GM18498 (cell line): ENCODE data around the gene AQP3.
A peak's percentile ranks its signal among the peaks of the same experiment; 100 is the strongest.
"Not testable (repeated sequence)": the region's sequence is repeated elsewhere in the genome, so short reads cannot be mapped to it uniquely, and the experiment has no call there.

Experiments
- ATAC-seq: cut with Tn5 transposase; IDR thresholded peaks from one replicate; pipeline ENCODE4 v1.9.1; 2021; ENCODE audit warnings: mild to moderate bottlenecking, moderate library complexity; ENCODE audit not compliant: unreplicated experiment

AQP3 gene

DNA sequence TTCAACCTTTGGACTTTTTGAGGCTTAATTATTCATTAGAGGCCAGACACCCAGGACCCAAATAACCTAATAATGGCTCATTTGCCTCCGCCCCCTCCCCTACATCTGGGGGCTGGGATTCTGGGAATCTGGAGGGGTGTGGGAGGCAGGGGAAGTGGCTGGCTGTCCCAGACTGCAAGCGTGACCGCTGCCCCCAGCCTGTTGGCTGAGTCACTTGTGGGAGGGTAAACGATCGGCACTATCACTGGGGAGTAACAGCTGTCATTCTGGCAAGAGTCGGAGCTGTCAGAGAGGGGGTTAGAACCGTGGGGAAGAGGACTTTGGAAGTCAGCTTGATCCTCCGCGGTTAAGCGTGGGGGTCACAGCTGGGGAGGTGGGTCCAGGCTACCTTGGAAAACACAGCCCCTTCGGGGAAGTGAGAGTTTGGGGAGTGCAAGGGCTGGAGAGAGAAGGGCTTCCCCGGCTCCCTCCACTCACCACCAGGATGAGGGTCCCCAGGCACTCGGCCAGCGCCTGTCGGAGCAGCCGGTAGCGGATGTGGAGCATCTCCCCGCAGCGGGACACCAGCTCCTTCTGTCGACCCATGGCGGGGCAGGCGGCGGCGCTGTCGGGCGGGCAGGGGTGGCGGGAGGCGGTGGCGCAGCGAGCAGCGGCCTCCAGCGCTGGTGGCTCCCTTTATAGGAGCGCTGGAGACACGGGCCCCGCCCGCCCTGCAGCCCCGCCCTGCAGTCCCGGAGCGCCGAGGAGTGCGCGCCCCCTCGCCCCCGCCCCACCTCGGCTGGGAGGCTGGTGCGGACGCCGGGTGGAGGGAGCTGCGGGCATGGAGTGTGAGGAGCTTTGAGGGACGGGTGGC lies at the start of gene AQP3:
AQP3 (minus strand) TSS at position 648 of the 853 bp plus-strand sequence; CDS start at position 585, 63 bp downstream.
- peak; percentile 44 for ATAC-seq

DNA sequence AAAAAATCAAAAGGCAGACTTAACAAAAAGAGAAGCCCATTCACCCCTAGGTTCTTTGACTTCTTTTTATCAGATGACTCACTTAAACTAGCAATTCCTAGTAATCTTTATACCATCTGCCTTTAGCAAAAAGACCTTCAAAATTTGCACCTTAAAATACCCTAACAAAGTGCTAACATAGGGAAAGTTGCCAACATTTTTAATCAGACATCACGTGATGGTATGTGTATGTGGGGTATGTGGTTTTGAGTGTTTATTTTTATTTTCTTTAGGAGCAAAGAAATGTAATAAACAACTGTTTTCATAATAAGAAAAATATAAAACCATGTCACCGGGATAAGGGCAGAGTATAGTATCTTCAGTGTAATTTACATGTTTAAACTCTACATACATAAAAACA lies 46.4 kb upstream of the AQP3 start:
- ATAC-seq = not testable (repeated sequence)

DNA sequence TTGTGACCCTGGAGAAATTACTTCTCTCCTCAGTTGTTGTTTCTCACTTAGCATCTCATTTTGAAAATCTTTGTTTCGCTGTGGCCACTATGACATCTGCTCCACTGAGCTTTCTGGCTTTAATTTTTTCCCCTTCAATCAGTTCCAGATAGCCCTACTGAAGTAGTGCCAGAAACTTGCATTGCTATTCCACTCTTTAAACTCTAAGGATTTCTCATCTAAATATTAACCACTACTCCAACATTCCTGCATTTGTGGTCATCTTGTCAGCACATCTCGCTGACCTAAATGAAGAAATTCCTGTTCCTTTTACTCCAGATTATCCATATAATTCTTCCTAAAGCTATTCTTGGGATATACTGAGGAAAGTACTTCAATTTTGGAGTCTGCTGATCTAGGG lies 41.7 kb upstream of the AQP3 start:
- ATAC-seq = no peak

- not testable (repeated sequence) for ATAC-seq
These were observed 37.9 kb upstream of the AQP3 start for GRCh38 chr9:33485312-33485711.

DNA sequence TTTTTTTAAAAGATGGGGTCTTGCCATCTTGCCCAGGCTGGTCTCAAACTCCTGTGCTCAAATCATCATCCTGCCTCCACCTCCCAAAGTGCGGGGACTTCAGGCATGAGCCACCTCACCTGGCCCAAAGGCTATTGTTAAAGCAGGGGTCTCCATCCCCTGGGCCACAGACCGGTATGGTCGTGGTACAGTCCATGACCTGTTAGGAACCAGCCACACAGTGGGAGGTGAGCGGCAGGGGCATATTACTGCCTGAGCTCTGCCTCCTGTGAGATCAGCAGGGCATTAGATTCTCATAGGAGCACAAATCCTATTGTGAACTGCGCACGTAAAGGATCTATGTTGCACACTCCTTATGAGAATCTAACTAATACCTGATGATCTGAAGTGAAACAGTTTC lies 33.6 kb upstream of the AQP3 start:
- ATAC-seq = no peak

DNA sequence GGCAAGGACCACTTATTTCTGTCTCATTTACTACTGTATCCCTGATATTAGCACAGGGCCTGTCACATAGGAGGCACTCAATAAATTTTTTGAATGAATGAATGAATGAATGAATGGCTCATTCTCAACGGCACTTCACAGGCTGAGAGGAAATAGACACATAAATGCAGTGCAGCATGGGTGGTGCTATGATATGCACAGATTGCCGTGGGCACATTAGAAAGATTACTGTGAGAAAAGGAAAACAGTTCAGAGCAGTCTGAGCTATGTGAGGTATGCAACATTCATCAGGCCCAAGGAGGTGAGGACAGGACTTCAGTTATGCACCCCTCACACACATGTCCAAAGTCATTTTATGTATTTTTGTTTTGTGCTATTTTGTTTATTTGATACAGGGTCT lies 32.7 kb upstream of the AQP3 start:
- ATAC-seq = no peak

DNA sequence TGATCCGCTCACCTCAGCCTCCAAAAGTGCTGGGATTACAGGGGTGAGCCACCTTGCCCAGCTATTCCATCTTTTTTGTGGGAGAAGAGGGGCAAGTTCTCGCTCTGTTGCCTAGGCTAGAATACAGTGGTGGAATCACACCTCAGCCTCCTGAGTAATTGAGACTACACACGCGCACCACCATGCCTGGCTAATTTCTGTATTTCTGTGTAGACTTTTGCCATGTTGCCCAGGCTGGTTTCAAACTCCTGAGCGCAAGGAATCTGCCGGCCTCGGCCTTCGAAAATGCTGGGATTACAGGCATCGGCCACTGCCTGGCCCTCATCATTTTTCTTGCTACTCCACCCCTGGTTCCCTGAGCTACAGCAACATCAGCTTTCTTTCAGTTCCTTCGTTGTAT lies 29.1 kb upstream of the AQP3 start:
- no peak for ATAC-seq

DNA sequence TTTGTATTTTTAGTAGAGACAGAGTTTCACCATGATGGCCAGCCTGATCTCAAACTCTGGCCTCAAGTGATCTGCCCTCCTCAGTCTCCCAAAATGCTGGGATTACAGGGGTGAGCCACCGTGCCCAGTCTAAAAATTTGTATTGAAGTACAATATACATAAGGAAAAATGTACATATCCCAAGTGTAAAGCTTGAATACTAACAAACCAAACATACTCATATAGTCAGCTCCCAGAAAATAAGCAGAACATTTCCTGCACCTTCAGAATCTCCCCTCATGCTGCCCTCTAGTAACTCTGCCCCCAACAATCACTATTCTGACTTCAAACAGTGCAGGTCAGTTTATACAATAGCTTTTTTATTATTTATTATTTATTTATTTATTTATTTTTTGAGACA lies 28.0 kb upstream of the AQP3 start:
- no peak for ATAC-seq

DNA sequence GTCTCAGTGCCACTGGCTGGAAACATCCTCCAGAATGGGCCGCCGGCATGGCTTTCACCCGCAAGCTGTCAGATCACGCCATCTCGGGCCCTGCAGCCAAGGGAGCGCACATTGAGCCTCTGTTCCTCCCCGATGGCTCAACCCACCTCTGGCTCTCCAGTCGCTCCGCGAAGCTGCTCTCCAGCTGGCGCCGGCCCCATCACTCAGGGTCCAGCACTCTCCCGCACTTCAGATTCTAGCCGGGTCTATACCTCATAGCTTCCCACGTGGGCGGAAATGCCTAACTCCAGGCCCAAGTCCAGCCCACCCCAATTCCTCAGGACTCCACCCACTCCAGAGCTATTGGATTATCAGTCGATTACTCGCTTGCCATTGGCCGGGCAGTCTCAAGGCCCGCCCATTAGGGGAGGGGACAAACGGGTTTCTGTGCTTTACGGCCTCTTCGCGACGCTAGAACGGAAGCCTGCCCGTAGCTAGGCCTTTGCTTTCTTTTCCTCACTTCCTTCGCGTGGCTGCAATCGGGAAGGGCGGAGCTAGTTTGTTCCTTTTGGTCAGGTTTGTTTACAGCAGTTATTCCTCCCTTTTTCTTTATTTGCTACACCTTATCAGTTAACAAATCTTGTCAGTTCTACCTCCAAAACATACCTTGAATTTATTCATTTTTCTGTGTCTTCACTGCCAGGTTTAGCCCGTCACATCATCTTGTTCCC lies 26.4 kb upstream of the AQP3 start, which contains the start of gene NOL6:
NOL6 (minus strand) TSS at position 282 of the 710 bp plus-strand sequence; CDS start at position 200, 82 bp downstream.
- ATAC-seq = peak; percentile 99

DNA sequence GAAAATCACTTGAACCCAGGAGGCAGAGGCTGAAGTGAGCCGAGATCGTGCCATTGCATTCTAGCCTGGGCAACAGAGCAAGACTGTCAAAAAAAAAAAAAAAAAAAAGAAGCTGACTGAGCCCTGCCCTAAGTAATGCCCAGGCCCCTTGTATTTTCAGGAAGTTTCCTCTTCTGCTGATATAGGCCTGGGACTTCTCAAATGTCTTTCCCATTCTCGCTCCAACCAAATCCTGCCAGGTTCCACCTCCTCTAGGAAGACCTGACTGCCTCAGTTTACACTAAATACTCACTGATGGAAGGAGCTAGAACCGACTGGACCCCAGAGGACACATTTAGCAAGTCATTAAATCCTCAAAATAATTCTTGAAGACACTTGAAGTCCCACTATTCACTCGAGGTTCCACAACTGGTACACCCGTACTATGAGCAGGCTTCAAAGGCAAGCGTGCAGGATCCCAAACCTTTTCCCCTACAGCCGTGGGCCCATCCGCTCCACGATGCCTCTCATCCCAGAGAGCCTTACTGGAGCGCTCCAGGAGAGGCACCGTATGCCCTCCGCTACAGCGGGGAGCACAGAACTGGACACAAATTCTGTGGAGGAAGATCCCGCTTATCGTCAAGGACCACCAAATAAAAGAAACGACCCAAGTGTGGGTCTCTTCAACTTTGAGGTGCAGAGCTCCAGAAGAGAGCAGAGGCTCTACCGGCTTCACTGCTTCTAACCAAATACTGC lies 25.7 kb upstream of the AQP3 start:
- no peak for ATAC-seq

DNA sequence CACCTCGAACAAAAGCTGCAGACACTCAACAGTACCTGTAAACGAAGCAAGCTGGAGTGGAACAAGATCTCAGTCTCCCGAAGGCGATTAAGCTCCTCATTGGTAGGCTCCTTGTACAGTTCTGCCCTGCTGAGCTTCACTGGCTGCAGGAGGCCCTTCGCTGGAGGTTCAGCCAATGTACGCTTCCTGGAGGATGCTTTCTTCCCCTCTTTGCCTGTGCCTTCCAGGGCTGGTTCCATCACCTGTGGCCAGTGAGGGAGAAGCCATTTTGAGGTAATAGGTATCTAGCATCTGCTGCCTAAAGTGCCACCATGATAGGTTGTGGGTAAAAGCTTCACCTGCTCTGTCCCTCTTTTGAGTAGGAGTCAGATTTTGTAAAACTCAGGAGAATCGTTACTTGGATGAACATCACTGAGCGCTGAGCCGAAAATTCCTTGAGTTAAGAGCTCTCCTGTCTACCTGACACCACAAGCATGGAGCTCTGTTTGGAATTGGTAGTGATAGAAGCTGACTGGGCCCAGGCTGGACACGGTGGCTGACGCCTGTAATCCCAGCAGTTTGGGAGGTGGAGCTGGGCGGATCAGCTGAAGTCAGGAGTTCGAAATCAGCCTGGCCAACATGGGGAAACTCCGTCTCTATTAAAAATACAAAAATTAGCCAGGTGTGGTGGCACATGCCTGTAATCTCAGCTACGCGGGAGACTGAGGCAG lies 24.9 kb upstream of the AQP3 start:
- ATAC-seq = no peak

- ATAC-seq = no peak
These were observed 24.0 kb upstream of the AQP3 start for GRCh38 chr9:33471361-33471760.

- no peak for ATAC-seq
These were observed 22.5 kb upstream of the AQP3 start for GRCh38 chr9:33469891-33470290.

DNA sequence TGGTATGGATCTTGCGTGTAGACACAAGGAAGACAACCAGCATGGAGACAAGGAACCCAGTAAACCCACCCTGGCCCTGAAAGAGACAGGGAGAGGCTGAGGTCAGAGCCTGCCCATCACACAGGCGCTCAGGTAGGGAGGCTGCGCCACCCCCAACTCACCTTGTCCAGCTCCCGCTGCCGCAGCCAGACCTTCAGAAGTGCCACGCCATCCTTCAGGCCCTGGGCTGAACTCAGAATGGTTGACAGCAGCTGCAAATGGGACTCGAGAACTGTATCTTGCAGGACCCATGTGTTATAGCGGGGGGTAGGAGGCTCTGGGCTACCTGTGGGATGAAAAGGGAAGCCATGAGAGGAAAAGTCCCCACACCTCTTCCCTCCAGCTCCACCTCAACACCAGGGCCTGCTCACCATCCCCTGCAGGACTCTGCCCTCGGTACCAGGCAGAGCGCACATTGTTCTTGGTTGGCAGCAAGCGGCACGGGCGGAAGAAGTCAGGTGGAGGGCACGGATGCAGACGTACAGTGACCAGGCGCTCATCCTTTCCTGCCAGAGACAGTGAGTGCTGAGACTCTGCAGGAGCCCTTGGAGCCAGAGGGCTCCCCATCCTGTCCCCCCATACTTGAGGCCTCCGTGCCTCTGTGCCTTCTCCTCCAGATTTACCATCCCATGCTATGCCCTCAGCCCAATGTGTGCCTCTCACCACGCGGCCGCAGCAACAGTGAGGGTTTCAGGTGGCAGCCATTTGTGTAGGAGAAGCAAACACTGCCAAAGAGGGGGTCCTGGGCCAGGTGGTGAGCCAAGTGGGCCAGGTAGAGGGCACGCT lies 21.6 kb upstream of the AQP3 start:
- ATAC-seq = no peak

GRCh38 chr9:33468215-33468730 lies 20.9 kb upstream of the AQP3 start:
- ATAC-seq = no peak

GRCh38 chr9:33467526-33467925 lies 20.1 kb upstream of the AQP3 start:
- ATAC-seq = no peak

DNA sequence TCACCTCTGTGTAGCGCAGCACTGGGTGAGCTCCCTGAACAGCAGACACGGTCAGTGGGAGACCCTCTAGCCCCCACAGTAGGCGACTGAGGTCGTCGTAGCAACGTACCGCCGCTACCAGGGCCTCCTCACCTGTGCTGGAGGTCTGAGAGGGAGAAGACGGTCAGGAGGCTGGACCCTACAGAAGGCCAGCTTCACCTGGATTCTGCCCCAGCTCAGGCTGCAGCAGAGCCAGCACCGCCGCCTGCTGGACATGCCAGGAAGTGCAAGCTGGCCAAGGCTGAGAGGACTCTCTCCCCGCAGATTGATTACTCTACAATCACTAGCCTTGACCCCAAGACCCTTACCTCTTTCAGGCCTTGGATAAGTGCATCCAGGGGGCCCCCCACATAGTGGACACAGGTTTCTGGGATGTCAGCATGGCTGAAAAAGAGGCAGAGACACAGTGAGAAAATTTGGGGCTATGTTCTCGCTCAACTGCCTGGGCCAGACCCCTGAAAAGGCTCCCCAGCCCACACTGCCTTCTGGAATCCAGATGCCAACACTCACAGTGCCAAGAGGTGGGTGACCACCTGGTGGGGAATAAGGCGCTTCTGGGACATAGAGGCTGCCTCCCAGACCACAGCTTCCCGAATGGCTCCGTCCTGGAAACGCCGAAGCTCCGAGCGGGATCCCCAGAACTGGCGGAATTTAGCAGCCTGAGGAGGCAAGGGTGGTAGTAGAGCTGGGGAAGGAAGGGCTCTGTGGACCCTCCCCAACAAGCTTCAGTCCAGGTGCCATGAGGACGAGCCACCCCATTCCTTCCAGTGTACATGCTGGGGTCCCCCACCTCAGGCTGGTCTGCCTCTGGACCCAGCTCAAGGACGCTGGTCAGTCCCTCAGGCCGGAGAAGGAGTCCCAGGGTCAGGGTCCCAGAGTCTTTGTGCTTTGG lies 19.4 kb upstream of the AQP3 start:
- ATAC-seq = no peak
